IPS-18c (cell line): ENCODE data around the gene SUCNR1.
"Not testable (repeated sequence)": the region's sequence is repeated elsewhere in the genome, so short reads cannot be mapped to it uniquely, and the experiment has no call there.

Experiments used
- H3K4me3 ChIP-seq: 2 replicates; pipeline ENCODE4 v1.7.0; 2013; ENCODE audit warnings: low read depth, mild to moderate bottlenecking, low read length, moderate library complexity; ENCODE audit not compliant: insufficient read depth
- H3K9me3 ChIP-seq: one replicate; pipeline ENCODE4 v1.6.1; 2013; ENCODE audit warnings: mild to moderate bottlenecking, low read length, moderate library complexity; ENCODE audit not compliant: control insufficient read depth, insufficient read depth

The SUCNR1 gene, protein sequence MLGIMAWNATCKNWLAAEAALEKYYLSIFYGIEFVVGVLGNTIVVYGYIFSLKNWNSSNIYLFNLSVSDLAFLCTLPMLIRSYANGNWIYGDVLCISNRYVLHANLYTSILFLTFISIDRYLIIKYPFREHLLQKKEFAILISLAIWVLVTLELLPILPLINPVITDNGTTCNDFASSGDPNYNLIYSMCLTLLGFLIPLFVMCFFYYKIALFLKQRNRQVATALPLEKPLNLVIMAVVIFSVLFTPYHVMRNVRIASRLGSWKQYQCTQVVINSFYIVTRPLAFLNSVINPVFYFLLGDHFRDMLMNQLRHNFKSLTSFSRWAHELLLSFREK

DNA sequence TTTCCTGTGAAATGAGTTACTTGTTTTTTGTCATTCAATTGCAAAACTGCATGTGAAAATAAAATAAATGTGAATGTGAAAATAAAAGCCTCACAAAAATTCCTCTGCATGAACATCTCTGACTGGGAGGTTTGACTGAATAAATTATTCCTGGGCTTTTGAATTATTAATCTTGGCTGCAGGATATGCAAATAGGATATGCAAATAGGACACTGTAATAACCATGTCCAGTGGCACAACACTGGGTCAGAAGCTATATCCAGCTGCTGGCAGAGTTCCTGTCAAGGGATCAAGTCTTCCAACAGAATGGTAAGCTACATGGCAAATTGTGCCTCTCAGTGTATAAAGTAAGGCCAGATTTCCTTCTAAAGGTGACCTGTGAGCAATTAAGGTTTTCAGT, at the start of gene SUCNR1:
TSS of gene SUCNR1 (plus strand) at position 246 of the 400 bp plus-strand sequence. CDS start 6,250 bp downstream, outside the sequence.
- H3K4me3 ChIP-seq, result no peak within 1 kb of the TSS

DNA sequence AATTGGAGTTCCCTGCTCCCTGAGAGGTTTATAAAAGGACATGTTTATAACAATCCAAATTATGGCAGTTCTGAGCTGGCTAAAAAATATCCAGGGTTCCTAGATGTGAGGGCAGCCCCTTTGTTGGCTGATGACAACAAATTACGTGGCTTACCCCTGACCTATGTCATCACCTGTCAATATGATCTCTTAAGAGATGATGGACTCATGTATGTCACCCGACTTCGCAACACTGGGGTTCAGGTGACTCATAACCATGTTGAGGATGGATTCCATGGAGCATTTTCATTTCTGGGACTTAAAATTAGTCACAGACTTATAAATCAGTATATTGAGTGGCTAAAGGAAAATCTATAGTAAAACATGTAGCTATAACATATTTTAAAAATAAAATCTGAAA, 45.6 kb upstream of the SUCNR1 start:
- Histone ChIP-seq H3K9me3 (no peaks in the 10 kb centered on the region), H3K4me3 (no peak overlapping the region)

More for the DNA sequence above, at the start of gene SUCNR1:
- H3K9me3 ChIP-seq, result no peaks in the 10 kb centered on the region

DNA sequence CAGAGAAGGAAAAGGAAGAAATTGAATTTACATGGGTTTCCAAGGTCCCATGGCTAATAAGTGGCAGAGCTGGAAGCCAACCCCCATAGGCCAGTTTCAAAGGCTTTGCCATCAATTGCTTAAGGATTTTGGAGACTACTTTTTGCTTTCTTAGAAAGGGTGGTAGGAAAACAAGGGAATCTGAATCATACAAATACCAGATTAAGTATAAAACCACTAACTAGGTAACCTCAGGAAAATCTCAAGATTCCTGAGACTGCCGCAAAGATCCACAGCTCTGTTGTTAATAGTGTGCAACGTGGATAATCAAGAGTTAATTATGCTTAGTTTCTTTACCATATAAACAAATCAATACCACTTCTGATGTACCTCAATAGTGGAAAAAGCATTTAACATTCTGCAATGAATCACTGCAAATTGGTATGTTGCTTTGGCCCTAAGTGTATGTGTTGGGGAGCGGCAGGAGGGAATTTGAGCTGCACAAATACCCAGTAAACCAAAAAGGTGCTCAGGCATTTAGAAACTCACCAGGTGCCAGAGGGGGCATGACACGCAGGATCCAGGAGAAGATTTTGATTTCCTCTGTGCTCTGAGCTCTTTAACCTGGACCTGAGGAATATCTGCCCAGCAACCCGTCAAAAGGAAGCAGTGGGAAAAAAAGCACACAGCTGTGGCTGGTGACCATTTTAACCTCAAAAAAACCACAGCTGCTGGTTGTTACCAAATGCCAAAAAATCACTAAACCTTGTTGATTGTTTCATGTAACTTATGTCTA, 37.5 kb upstream of the SUCNR1 start:
- no peak overlapping the region for H3K4me3 ChIP-seq
- H3K9me3 ChIP-seq, result no peaks in the 10 kb centered on the region

DNA sequence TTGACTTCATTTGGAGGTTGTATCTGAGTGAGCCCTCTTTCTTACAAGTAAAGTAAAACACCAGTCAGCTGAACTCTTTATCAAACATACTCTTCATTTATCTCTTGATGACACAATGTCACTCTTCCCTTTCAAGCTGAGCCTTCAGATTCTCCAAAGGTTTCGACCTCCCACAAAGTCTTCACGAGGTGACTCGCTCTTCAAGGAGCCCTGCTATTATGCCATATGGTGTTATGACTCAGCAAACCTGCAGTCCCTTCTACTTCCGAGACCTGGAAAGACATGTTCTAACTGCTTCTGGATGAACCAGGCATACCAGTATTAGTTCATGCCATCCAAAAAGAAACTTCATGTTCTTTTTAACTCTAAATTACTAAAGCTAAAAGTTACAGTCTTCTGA, 36.4 kb upstream of the SUCNR1 start:
- Histone ChIP-seq H3K4me3 (no peak overlapping the region), H3K9me3 (no peaks in the 10 kb centered on the region)

DNA sequence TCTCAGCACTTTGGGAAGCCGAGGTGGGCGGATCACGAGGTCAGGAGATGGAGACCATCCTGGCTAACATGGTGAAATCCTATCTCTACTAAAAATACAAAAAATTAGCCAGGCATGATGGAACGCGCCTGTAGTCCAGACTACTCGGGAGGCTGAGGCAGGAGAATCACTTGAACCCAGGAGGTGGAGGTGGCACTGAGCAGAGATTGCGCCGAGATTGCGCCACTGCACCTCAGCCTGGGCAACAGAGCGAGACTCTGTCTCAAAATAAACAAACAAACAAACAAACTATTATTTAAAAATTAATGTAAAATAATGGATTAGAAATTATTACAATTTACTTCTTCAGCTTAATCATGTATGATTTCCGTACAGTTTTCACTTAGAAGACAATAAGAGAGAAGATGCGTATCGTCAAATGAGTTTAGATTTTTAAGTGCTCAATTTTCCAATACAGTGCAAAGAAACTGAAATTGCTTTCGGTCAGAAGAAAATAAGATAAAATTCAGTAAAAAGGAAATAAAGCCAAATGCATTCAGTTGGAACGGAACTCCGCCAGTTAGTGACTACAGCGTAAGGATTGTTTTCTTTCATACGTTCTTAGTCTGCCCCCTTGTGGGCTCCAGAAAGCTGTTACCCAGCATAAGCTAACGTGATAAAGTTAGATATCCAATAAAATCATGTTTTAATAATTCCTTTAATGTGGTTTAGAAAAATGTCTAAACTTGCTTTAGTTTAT, 34.7 kb upstream of the SUCNR1 start:
- H3K9me3 ChIP-seq, result no peaks in the 10 kb centered on the region
- H3K4me3 ChIP-seq, result no peak overlapping the region

DNA sequence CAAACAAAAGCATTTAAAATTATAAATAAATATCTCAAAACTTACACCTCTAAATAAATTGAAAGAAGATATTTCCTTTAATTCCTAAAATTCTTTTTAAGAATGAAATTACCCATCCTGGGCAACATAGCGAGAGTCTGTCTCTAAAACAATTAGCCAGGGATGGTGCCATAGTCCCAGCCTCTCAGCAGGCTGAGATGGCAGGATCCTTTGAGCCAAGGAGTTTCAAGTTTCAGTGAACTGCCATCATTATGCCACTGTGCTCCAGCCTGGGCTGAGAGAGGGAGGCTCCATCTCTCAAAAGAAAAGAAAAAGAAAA, 34.2 kb upstream of the SUCNR1 start:
- H3K9me3 ChIP-seq, result no peaks in the 10 kb centered on the region
- H3K4me3 ChIP-seq, result no peak overlapping the region

DNA sequence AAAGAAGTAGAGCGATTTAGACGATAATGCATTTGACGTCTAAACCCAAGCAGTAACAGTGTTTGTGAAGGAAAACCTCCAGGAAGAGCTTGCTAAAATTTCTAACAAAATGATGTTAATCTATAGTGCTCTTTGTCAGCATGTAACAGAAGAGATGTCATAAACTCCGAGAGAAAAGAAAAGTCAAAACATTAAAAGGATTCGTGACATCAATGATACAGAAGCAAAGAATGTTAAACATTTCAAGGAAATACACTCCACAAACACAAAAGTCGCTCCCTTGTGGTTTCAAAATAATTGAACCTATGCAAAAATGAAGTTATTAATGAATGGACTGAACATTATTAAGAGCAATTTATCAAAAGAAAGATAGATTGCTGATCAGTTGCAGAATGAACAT, 31.6 kb upstream of the SUCNR1 start:
- Histone ChIP-seq H3K4me3 (no peak overlapping the region), H3K9me3 (no peaks in the 10 kb centered on the region)

DNA sequence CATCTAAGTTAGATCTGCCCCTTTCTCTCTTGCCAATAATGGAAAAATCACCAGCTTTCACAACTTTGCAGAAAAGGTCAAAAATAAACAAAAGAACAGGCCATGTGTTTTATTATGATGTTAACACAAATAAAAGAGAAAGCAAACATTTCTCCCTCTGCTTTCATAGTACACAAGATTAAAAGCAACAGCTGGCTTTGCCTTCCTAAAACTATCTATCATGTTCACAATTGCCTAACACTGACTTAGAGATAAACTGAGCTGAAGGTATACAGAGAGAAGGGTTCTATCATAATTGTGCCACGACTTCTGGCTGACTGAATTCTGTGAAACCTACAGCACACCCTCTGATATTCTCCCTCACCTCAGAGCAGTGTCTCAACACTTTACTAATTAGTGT, 30.2 kb upstream of the SUCNR1 start:
- Histone ChIP-seq H3K4me3 (no peak overlapping the region), H3K9me3 (no peaks in the 10 kb centered on the region)

DNA sequence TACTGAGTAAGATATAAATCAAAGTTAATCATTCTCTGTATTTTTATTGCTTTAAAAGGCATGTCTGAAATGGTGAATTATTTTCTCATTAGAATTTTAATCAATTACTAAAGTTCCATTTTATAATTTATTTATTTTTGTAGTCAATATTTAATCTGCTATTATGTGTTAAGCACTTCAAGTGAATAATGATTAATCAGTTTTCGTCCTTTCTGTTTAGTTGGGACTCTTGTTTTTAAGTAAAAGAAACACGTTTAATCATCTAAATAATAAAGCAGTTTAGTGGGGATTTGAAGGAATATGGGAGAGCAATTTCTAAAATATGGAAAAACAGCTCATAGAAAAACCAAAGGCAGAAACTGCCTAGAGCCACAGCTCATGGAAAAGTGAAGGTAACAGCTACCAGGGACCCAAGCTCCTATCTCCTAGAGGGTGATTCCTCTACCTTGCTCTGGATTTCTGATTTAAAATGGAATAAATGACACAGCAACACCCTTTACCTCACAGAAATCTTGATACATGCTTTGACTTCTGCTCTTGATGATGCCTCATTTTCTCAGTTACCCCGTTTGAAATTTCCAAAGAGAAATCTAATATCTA, 28.0 kb upstream of the SUCNR1 start:
- no peak overlapping the region for H3K4me3 ChIP-seq
- no peaks in the 10 kb centered on the region for H3K9me3 ChIP-seq

DNA sequence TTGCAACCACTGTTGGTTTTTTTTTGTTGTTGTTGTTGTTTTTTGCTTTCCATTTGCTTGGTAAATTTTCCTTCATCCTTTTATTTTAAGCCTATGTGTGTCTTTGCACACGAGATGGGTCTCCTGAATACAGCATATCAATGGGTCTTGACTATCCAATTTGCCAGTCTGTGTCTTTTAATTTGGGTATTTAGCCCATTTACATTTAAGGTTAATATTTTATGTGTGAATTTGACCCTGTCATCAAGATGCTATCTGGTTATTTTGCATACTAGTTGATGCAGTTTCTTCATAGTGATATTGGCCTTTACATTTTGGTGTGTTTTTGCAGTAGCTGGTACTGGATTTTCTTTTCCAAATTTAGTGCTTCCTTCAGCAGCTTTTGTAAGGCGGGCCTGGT, 23.4 kb upstream of the SUCNR1 start:
- H3K9me3 ChIP-seq, H3K4me3 ChIP-seq: not testable (repeated sequence)

DNA sequence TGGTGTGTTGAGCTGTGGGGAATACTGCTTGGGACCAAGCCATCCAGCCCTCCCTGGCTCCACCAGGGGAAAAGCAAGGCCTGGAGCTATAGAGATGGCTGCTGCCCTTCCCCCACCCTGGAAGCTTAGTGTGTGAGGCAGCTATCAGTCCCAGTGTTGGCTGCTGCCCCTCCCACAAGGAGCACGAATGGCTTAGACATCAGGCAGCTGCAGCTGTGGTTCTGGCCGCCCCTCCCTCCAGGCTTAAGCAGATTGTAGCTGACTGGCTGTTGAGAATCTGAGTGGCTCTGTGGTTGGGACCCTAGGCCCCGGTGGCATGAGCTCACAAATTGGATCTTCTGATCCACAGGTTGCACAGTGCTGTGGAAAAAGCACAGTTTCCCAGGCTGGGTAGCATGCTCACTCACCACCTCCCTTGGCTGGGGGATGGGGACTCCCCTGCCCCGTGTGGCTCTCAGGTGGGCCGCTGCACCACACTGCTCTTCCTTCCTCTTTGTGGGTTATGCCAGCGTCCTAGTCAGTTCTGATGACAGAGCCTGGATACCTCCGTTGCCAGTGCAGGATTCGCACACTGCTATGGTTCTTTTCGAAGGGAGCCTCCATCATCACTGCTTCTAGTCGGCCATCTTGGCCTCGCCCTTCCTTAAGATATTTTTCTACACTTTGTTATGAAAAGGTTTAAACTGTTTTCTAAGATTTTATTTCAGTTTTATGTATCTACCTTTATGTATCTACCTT, 21.2 kb upstream of the SUCNR1 start:
- no peak overlapping the region for H3K4me3 ChIP-seq
- H3K9me3 ChIP-seq, result peaks cover 4% of the 10 kb centered on the region

DNA sequence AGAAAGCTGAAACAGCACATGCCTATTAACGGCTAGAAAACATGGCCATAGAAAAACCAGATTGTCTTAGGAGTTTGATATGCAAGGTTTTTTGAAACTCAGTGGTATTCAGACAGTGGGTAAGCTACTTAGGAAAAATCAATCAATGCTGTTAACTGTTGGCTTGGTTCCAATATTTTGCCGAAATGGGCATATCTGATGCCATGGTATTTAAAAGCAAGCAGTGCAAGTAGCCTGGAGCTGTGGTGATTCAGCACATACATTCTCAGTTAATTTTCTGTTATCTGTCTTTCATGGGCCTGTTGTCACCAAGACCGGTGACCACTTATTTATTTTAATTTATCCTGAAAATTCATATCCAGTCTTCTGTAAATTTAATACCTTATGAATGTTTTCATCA, 17.3 kb upstream of the SUCNR1 start:
- Histone ChIP-seq H3K4me3 (no peak overlapping the region), H3K9me3 (peaks cover 4% of the 10 kb centered on the region)

DNA sequence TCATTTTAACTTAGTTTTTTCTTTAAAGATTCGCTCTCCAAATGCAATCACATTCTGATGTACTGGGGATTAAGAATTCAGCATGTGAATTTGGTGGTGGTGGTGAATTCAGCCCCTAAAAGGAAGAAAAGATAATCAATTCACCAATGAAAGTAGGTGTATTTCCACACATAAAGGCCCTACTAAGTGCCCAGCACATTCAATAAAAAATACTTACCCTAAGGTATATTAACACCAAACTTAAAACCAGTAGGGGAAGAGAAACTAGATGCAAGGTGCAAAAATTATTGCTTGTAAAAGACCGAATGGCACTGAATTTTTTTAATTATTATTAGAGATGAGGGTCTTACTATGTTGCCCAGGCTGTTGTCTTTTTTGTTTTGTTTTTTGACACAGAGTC, 16.8 kb upstream of the SUCNR1 start:
- Histone ChIP-seq H3K9me3 (peaks cover 4% of the 10 kb centered on the region), H3K4me3 (no peak overlapping the region)

DNA sequence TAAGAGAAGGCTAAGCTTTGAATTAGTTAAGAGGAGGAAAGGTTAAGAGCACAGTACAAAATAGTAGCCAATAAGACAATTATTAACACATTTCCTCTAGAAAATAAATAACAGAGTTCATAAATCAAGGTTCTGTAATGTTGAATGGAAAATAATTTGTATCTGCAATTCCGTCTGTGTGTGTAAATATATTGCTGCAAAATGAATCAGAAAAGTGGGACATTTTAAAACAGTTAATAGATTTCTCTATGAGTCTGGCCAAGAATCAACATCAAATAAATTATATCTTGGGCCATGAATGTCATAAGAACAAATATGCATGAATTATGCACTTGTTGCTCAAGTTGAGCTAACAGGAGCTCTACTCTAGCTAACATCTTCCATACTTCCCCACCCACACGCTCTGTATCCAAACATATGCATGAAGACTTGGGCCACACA, 14.2 kb upstream of the SUCNR1 start:
- no peak overlapping the region for H3K4me3 ChIP-seq
- H3K9me3 ChIP-seq, result no peaks in the 10 kb centered on the region

DNA sequence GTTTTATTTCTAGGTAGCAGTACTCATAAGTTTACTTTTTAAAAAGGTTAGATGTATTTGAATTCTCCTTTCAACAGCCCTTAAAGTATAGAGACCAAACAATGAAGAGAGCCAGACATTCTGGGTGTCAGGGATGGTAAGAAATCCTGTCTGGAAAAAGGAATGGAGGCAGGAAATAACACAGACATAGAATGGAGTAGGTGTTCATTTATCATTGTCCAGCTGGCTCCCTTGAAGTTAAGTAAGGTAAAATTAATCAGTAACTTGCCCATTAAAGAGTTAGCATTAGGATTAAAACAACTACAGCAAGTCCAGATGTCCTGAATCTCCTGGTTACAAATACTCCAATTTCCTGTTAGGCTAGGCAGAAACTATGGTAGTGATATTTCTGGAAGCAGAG, 13.5 kb upstream of the SUCNR1 start:
- no peaks in the 10 kb centered on the region for H3K9me3 ChIP-seq
- H3K4me3 ChIP-seq, result no peak overlapping the region

DNA sequence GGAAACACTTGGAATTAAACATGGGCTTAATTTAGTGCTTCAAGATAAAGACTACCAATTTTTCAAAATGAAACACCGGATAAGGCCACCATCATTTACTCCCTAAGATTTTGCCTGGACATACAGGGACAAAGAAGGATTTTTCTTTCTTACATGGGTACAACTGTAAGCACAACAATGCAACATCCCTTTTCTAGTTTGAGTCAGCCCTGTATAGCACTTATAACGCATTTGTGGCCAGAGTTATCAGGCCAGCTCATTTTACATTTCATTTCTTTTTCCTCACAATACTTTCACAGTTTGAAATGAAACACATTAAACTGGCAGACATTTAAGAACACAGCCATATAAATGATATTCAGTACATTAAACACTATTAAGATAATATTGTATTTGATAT, 9.8 kb upstream of the SUCNR1 start:
- Histone ChIP-seq H3K4me3 (no peak overlapping the region), H3K9me3 (no peaks in the 10 kb centered on the region)

DNA sequence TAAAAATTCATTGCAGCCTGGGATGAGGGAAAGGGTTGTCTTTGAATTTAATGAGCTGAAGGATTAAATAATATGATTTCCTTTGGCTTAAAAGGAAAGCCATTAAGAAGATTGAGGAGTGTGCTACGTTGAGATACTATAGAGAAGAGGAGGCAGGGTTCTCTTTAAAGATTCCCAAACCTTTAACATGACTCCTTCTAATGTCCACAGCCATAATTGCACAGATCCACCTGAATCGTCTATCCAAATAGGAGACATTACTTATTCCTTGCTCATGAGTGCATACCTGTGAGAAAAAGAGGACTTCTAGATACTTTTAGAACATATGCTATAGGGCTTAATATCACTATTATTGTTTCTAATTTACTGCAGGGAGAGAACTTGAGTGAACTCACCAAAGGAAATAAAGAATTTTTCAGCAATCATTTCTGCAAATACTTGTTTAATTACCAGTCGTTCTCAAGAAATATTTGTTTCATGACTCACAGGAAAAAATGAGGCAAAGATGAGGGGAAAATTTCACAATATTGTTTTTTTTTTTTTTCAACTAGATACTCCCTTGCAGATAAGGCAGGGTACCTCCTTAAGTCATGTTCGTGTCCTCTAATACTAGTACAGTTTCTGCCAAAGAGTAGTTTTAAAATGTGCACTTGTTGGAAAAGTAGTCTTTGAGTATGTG, 8.9 kb upstream of the SUCNR1 start:
- H3K4me3 ChIP-seq, result no peak overlapping the region

More for the DNA sequence above, 8.9 kb upstream of the SUCNR1 start:
- H3K9me3 ChIP-seq, result no peaks in the 10 kb centered on the region
